GM12874 (cell line): ENCODE measurements around the gene MOGAT3.

Experiments used
- CTCF ChIP-seq: IDR thresholded peaks from 2 replicates; pipeline ENCODE4 v1.5.1; 2011; ENCODE audit warnings: low read depth, mild to moderate bottlenecking, control low read depth, low read length, moderate library complexity; ENCODE audit not compliant: insufficient read depth

The MOGAT3 gene

GRCh38 chr7:101172005-101172853 is 28.6 kb downstream of the MOGAT3 start:
- TF ChIP-seq CTCF = no peak

GRCh38 chr7:101171442-101171837 is 29.4 kb downstream of the MOGAT3 start:
- no peak for TF ChIP-seq CTCF

- no peak for TF ChIP-seq CTCF
These were observed 30.0 kb downstream of the MOGAT3 start for GRCh38 chr7:101170617-101171441.

- TF ChIP-seq CTCF = peak; percentile 97
These were observed 30.8 kb downstream of the MOGAT3 start for GRCh38 chr7:101169838-101170551.

GRCh38 chr7:101169110-101169837 is 31.6 kb downstream of the MOGAT3 start:
- no peak for TF ChIP-seq CTCF

GRCh38 chr7:101168412-101169049 is 32.3 kb downstream of the MOGAT3 start:
- TF ChIP-seq CTCF = no peak
